EH (cell line): ENCODE results near the gene IFTAP.
"Not testable (repeated sequence)": the region's sequence is repeated elsewhere in the genome, so short reads cannot be mapped to it uniquely, and the experiment has no call there.

Experiments
- DNase-seq: peaks from one replicate; pipeline ENCODE4 v3.0.0-alpha.2; 2015; ENCODE audit warnings: low read depth

IFTAP gene

GRCh38 chr11:36638556-36638955, 44.3 kb downstream of the IFTAP start:
- DNase-seq: no peak

- DNase-seq: no peak
These were observed 63.4 kb downstream of the IFTAP start for GRCh38 chr11:36657610-36658267.

- not testable (repeated sequence) for DNase-seq
These were observed 67.1 kb downstream of the IFTAP start for GRCh38 chr11:36661359-36661758.

GRCh38 chr11:36672815-36673450, 78.6 kb downstream of the IFTAP start:
- peak; percentile 62 for DNase-seq

GRCh38 chr11:36679547-36679946, 85.2 kb downstream of the IFTAP start:
- not testable (repeated sequence) for DNase-seq

- no peak for DNase-seq
These were observed 89.5 kb downstream of the IFTAP start for GRCh38 chr11:36683818-36684217.

- DNase-seq: no peak
These were observed 90.8 kb downstream of the IFTAP start for GRCh38 chr11:36684840-36685801.

GRCh38 chr11:36688132-36688531, 93.8 kb downstream of the IFTAP start:
- DNase-seq: no peak

- no peak for DNase-seq
These were observed 94.4 kb downstream of the IFTAP start for GRCh38 chr11:36688571-36689291.

GRCh38 chr11:36689442-36689841, 95.1 kb downstream of the IFTAP start:
- no peak for DNase-seq

GRCh38 chr11:36692704-36693103, 98.4 kb downstream of the IFTAP start:
- DNase-seq: no peak

- DNase-seq: no peak
These were observed 99.0 kb downstream of the IFTAP start for GRCh38 chr11:36693139-36693843.

- no peak for DNase-seq
These were observed 100.8 kb downstream of the IFTAP start for GRCh38 chr11:36695111-36695510.

GRCh38 chr11:36695571-36695970, 101.3 kb downstream of the IFTAP start:
- no peak for DNase-seq

- no peak for DNase-seq
These were observed 102.2 kb downstream of the IFTAP start for GRCh38 chr11:36696550-36696949.

GRCh38 chr11:36699271-36699670, 105.0 kb downstream of the IFTAP start:
- no peak for DNase-seq

GRCh38 chr11:36700246-36700645, 105.9 kb downstream of the IFTAP start:
- no peak for DNase-seq

GRCh38 chr11:36702330-36703054, 108.2 kb downstream of the IFTAP start:
- peak; percentile 64 for DNase-seq

GRCh38 chr11:36703055-36703404, 108.7 kb downstream of the IFTAP start:
- no peak for DNase-seq
